ENCODE data around the gene TBC1D1.
"Not testable (repeated sequence)": the region's sequence is repeated elsewhere in the genome, so short reads cannot be mapped to it uniquely, and the experiment has no call there.

The TBC1D1 gene

GRCh38 chr4:37968747-37969146 lies 77.9 kb downstream of the TBC1D1 start:
- in situ Hi-C loops (cut with HindIII; ENCODE audit: low pct_unique_long_range_greater_than_20kb, low sequenced_read_pairs): no loop called here
- no peak for TF ChIP-seq JUND (IDR thresholded peaks at IDR 0.05; ENCODE audit: low read depth)
- no peak for DNase-seq (ENCODE audit: low read depth in 1 of 2, low spot score in 1 of 2)

- no peak for TF ChIP-seq JUND (IDR thresholded peaks at IDR 0.05; ENCODE audit: low read depth)
- in situ Hi-C loops (cut with HindIII; ENCODE audit: low pct_unique_long_range_greater_than_20kb, low sequenced_read_pairs): no loop called here
- peak; percentile 13 to 80 for DNase-seq (ENCODE audit: low read depth in 1 of 2, low spot score in 1 of 2)
Measured at GRCh38 chr4:37970702-37971101, 79.8 kb downstream of the TBC1D1 start.

GRCh38 chr4:37971202-37971601 lies 80.3 kb downstream of the TBC1D1 start:
- TF ChIP-seq JUND (IDR thresholded peaks at IDR 0.05; ENCODE audit: low read depth): no peak
- in situ Hi-C loops (cut with HindIII; ENCODE audit: low pct_unique_long_range_greater_than_20kb, low sequenced_read_pairs): no loop called here

GRCh38 chr4:37973441-37973840 lies 82.6 kb downstream of the TBC1D1 start:
- in situ Hi-C loops (cut with HindIII; ENCODE audit: low pct_unique_long_range_greater_than_20kb, low sequenced_read_pairs): no loop called here
- DNase-seq (ENCODE audit: low read depth in 1 of 2, low spot score in 1 of 2): no peak
- TF ChIP-seq JUND (IDR thresholded peaks at IDR 0.05; ENCODE audit: low read depth): no peak

More at GRCh38 chr4:37971202-37971601, 80.3 kb downstream of the TBC1D1 start:
- DNase-seq (ENCODE audit: low read depth in 1 of 2, low spot score in 1 of 2): no peak

- in situ Hi-C loops (cut with HindIII; ENCODE audit: low pct_unique_long_range_greater_than_20kb, low sequenced_read_pairs): not testable (repeated sequence)
Measured at GRCh38 chr4:37975321-37975822, 84.5 kb downstream of the TBC1D1 start.

GRCh38 chr4:37976507-37976906 lies 85.6 kb downstream of the TBC1D1 start:
- in situ Hi-C loops (cut with HindIII; ENCODE audit: low pct_unique_long_range_greater_than_20kb, low sequenced_read_pairs): no loop called here
- TF ChIP-seq JUND (IDR thresholded peaks at IDR 0.05; ENCODE audit: low read depth): no peak
- no peak for DNase-seq (ENCODE audit: low read depth in 1 of 2, low spot score in 1 of 2)

More at GRCh38 chr4:37975321-37975822, 84.5 kb downstream of the TBC1D1 start:
- DNase-seq (ENCODE audit: low read depth in 1 of 2, low spot score in 1 of 2): not testable (repeated sequence)

GRCh38 chr4:37976991-37977470 lies 86.1 kb downstream of the TBC1D1 start:
- no peak for TF ChIP-seq JUND (IDR thresholded peaks at IDR 0.05; ENCODE audit: low read depth)
- in situ Hi-C loops (cut with HindIII; ENCODE audit: low pct_unique_long_range_greater_than_20kb, low sequenced_read_pairs): no loop called here
- DNase-seq (ENCODE audit: low read depth in 1 of 2, low spot score in 1 of 2): peak; percentile 10 to 52

- in situ Hi-C loops (cut with HindIII; ENCODE audit: low pct_unique_long_range_greater_than_20kb, low sequenced_read_pairs): no loop called here
- DNase-seq (ENCODE audit: low read depth in 1 of 2, low spot score in 1 of 2): peak; percentile 33 to 54
- no peak for TF ChIP-seq JUND (IDR thresholded peaks at IDR 0.05; ENCODE audit: low read depth)
Measured at GRCh38 chr4:37977471-37978247, 86.8 kb downstream of the TBC1D1 start.

- no peak for DNase-seq (ENCODE audit: low read depth in 1 of 2, low spot score in 1 of 2)
- in situ Hi-C loops (cut with HindIII; ENCODE audit: low pct_unique_long_range_greater_than_20kb, low sequenced_read_pairs): no loop called here
- TF ChIP-seq JUND (IDR thresholded peaks at IDR 0.05; ENCODE audit: low read depth): no peak
Measured at GRCh38 chr4:37978248-37978924, 87.5 kb downstream of the TBC1D1 start.

- no peak for TF ChIP-seq JUND (IDR thresholded peaks at IDR 0.05; ENCODE audit: low read depth)
- no peak for DNase-seq (ENCODE audit: low read depth in 1 of 2, low spot score in 1 of 2)
- in situ Hi-C loops (cut with HindIII; ENCODE audit: low pct_unique_long_range_greater_than_20kb, low sequenced_read_pairs): no loop called here
Measured at GRCh38 chr4:37980246-37980645, 89.4 kb downstream of the TBC1D1 start.

GRCh38 chr4:37981425-37981824 lies 90.5 kb downstream of the TBC1D1 start:
- in situ Hi-C loops (cut with HindIII; ENCODE audit: low pct_unique_long_range_greater_than_20kb, low sequenced_read_pairs): no loop called here
- no peak for TF ChIP-seq JUND (IDR thresholded peaks at IDR 0.05; ENCODE audit: low read depth)
- no peak for DNase-seq (ENCODE audit: low read depth in 1 of 2, low spot score in 1 of 2)

GRCh38 chr4:37981844-37982720 lies 91.2 kb downstream of the TBC1D1 start:
- DNase-seq (ENCODE audit: low read depth in 1 of 2, low spot score in 1 of 2): no peak
- in situ Hi-C loops (cut with HindIII; ENCODE audit: low pct_unique_long_range_greater_than_20kb, low sequenced_read_pairs): no loop called here
- no peak for TF ChIP-seq JUND (IDR thresholded peaks at IDR 0.05; ENCODE audit: low read depth)

All from T47D (cell line).